ENCODE results near the gene FNDC3A. TPM values are rescaled to one million over a fixed set of nuclear protein-coding genes. Genes with fewer than 3 reads are reported as not detected.

The FNDC3A gene
- total and polyA plus RNA-seq, 4 donors = 17.6 to 87.6 (median 34.5) TPM

DNA sequence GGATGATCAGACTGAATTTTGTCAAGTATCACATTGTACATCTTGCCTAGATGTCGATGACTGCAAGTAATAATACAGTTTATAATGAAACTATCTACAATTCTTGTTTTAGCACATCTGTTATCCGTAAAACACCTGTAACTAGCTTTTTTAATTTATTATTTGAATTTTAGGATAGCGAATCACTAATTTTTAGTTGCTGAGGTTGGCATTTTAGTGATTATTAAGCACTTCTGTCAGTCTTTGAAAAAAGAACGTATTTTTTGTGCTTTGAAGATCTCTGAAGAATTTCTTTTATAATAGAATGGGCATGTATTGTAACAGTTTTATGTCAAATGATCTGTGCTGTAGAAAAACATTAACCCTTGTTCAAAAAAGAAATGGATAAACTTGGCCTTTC is 232.9 kb downstream of the FNDC3A start:
- DNase-seq (no peak), ATAC-seq (ENCODE audit: insufficient read depth, low FRiP score) (no peak)
- Histone ChIP-seq H3K27ac (ENCODE audit: low read depth in 1 of 2, low read length in 1 of 2) (no peak overlapping the region), H3K27me3 (ENCODE audit: control insufficient read depth in 3 of 3, insufficient read depth in 3 of 3, low read length in 2 of 3) (no peaks in the 10 kb centered on the region), H3K9me3 (ENCODE audit: control insufficient read depth in 4 of 4, insufficient read depth in 3 of 4, low read length in 3 of 4) (no peaks in the 10 kb centered on the region), H3K4me1 (ENCODE audit: control insufficient read depth in 5 of 5, insufficient read depth in 5 of 5, low read length in 5 of 5) (peaks cover 0 to 1% (median 0%) of the 10 kb centered on the region in 5 donors), H3K4me3 (no peak overlapping the region), H3K9ac (ENCODE audit: insufficient read depth in 1 of 2, low read length in 2 of 2) (no peak overlapping the region), H3K36me3 (ENCODE audit: control insufficient read depth in 4 of 4, insufficient read depth in 4 of 4, low read length in 4 of 4) (peaks cover 12 to 20% (median 16%) of the 10 kb centered on the region in 4 donors)
- 91 to 96% methylated on average over 4 of the region's 4 CpGs for WGBS, 2 donors
- TF ChIP-seq, protein P1, sequence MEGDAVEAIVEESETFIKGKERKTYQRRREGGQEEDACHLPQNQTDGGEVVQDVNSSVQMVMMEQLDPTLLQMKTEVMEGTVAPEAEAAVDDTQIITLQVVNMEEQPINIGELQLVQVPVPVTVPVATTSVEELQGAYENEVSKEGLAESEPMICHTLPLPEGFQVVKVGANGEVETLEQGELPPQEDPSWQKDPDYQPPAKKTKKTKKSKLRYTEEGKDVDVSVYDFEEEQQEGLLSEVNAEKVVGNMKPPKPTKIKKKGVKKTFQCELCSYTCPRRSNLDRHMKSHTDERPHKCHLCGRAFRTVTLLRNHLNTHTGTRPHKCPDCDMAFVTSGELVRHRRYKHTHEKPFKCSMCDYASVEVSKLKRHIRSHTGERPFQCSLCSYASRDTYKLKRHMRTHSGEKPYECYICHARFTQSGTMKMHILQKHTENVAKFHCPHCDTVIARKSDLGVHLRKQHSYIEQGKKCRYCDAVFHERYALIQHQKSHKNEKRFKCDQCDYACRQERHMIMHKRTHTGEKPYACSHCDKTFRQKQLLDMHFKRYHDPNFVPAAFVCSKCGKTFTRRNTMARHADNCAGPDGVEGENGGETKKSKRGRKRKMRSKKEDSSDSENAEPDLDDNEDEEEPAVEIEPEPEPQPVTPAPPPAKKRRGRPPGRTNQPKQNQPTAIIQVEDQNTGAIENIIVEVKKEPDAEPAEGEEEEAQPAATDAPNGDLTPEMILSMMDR (IDR thresholded peaks at IDR 0.05; ENCODE audit: control extremely low read depth, extremely low read depth) = no peak

DNA sequence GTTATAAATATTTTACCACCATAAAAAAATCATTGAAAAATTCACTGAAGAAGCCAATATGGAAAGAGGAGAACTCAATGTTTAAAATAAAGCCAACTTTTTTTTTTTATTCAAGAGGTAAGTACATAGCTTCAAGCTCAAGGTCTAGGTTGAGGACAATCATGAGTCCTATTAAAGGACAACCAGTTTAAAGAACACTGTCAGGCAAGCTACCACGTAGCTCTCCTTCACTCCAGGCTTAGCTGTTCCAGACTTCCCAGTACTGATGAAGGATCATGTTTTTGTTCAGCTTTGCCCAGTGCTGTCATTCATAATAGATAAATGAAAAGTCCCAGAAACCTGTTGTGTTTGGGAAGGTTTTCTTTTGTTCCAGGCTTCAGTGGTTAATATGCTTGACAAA is 234.4 kb downstream of the FNDC3A start:
- WGBS, 2 donors = 95 to 96% methylated on average over 1 of the region's 1 CpG
- DNase-seq = no peak
- Histone ChIP-seq H3K36me3 (ENCODE audit: control insufficient read depth in 4 of 4, insufficient read depth in 4 of 4, low read length in 4 of 4) (peaks cover 8 to 15% (median 11%) of the 10 kb centered on the region in 4 donors), H3K4me3 (no peak overlapping the region), H3K9ac (ENCODE audit: insufficient read depth in 1 of 2, low read length in 2 of 2) (no peak overlapping the region), H3K27ac (ENCODE audit: low read depth in 1 of 2, low read length in 1 of 2) (no peak overlapping the region), H3K4me1 (ENCODE audit: control insufficient read depth in 5 of 5, insufficient read depth in 5 of 5, low read length in 5 of 5) (peaks cover 0 to 3% (median 0%) of the 10 kb centered on the region in 5 donors), H3K27me3 (ENCODE audit: control insufficient read depth in 3 of 3, insufficient read depth in 3 of 3, low read length in 2 of 3) (no peaks in the 10 kb centered on the region), H3K9me3 (ENCODE audit: control insufficient read depth in 4 of 4, insufficient read depth in 3 of 4, low read length in 3 of 4) (no peaks in the 10 kb centered on the region)
- TF ChIP-seq, protein P1 (IDR thresholded peaks at IDR 0.05; ENCODE audit: control extremely low read depth, extremely low read depth) = no peak
- ATAC-seq (ENCODE audit: insufficient read depth, low FRiP score) = no peak

DNA sequence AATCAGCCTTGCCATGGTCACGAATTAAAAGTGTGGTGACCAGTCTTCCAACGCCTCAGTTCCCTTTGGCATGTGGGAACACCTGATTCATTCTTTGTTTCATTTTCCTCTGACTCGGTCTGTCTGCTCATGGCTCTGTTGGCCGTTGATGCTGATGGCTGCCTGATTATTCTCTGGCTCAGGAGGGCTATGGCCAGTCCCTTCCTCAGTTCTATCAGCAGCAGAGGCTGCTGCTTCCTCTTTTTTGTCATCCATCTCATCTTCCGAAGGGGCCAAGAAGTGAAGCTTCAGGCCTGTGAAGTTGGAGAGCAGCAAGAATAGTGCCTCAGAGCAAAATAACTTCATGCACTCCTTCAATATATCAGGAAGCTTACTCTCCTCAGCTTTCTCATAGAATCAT is 235.0 kb downstream of the FNDC3A start:
- Histone ChIP-seq H3K4me3 (no peak overlapping the region), H3K36me3 (ENCODE audit: control insufficient read depth in 4 of 4, insufficient read depth in 4 of 4, low read length in 4 of 4) (peaks cover 8 to 15% (median 11%) of the 10 kb centered on the region in 4 donors), H3K27me3 (ENCODE audit: control insufficient read depth in 3 of 3, insufficient read depth in 3 of 3, low read length in 2 of 3) (no peaks in the 10 kb centered on the region), H3K9ac (ENCODE audit: insufficient read depth in 1 of 2, low read length in 2 of 2) (no peak overlapping the region), H3K4me1 (ENCODE audit: control insufficient read depth in 5 of 5, insufficient read depth in 5 of 5, low read length in 5 of 5) (peaks cover 0 to 3% (median 0%) of the 10 kb centered on the region in 5 donors), H3K9me3 (ENCODE audit: control insufficient read depth in 4 of 4, insufficient read depth in 3 of 4, low read length in 3 of 4) (no peaks in the 10 kb centered on the region), H3K27ac (ENCODE audit: low read depth in 1 of 2, low read length in 1 of 2) (no peak overlapping the region)
- 86 to 91% methylated on average over 5 of the region's 5 CpGs for WGBS, 2 donors
- ATAC-seq (ENCODE audit: insufficient read depth, low FRiP score) (no peak), DNase-seq (no peak)
- TF ChIP-seq, protein P1 (IDR thresholded peaks at IDR 0.05; ENCODE audit: control extremely low read depth, extremely low read depth) = no peak

DNA sequence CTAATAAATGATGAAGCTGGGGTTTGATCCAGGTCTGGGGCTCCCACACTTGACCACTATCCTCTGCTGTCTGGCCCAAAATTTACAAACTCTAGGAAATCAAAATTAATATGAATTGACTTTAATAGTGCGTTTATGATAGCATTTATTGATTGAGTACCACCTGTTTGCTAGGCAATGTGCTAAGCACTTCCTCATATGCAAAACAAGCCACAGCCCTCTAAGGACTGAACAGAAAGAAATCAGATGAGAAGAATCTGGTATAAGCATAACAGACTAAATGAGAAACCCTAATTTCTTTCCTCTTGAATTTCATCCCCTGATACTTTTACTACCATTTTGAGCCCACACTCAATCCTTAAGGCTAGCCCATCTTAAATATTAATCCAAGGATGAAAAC is 237.8 kb downstream of the FNDC3A start:
- no peak overlapping the region for H3K27ac ChIP-seq (ENCODE audit: low read depth in 1 of 2, low read length in 1 of 2)
- H3K9ac ChIP-seq (ENCODE audit: insufficient read depth in 1 of 2, low read length in 2 of 2) = no peak overlapping the region
- ATAC-seq (ENCODE audit: insufficient read depth, low FRiP score) = no peak
- peaks cover 0 to 4% (median 0%) of the 10 kb centered on the region in 4 donors for H3K9me3 ChIP-seq (ENCODE audit: control insufficient read depth in 4 of 4, insufficient read depth in 3 of 4, low read length in 3 of 4)
- DNase-seq = no peak
- H3K27me3 ChIP-seq (ENCODE audit: control insufficient read depth in 3 of 3, insufficient read depth in 3 of 3, low read length in 2 of 3) = peaks cover 0 to 19% (median 12%) of the 10 kb centered on the region in 3 donors
- no peak overlapping the region for H3K4me3 ChIP-seq
- peaks cover 0 to 6% (median 4%) of the 10 kb centered on the region in 5 donors for H3K4me1 ChIP-seq (ENCODE audit: control insufficient read depth in 5 of 5, insufficient read depth in 5 of 5, low read length in 5 of 5)
- peaks cover 0 to 6% (median 4%) of the 10 kb centered on the region in 4 donors for H3K36me3 ChIP-seq (ENCODE audit: control insufficient read depth in 4 of 4, insufficient read depth in 4 of 4, low read length in 4 of 4)
- TF ChIP-seq, protein P1 (IDR thresholded peaks at IDR 0.05; ENCODE audit: control extremely low read depth, extremely low read depth) = no peak
- 70 to 88% methylated on average over 1 of the region's 1 CpG for WGBS, 2 donors

Measured in lung (tissue), 12 donors.